ENCODE measurements around the gene WASF3.

- TF ChIP-seq ZNF274 (IDR thresholded peaks at IDR 0.05; ENCODE audit: low read depth, low read length) (no peak), YY1 (IDR thresholded peaks at IDR 0.05; ENCODE audit: insufficient read depth, insufficient read length) (no peak)
These were observed 120.8 kb downstream of the WASF3 start for GRCh38 chr13:26678330-26678729.
